ENCODE data around the gene PHLDA2. TPM values are rescaled to one million over a fixed set of nuclear protein-coding genes. Genes with fewer than 3 reads are reported as not detected.

Gene PHLDA2
- total RNA-seq, 1 experiment from 2014 or later, result 33.7 TPM

- no peak for TF ChIP-seq CTCF (conservative IDR thresholded peaks at IDR 0.05; ENCODE audit: low read depth, low read length)
- ChIA-PET CTCF (no interaction called here), POLR2A (ENCODE audit: low non-redundant PET) (no interaction called here)
These were observed 31.9 kb upstream of the PHLDA2 start for GRCh38 chr11:2961080-2961479.

GRCh38 chr11:2960139-2960538 lies 30.9 kb upstream of the PHLDA2 start:
- Histone ChIP-seq H3K4me3 (ENCODE audit: low read depth, low read length, poor library complexity, severe bottlenecking) (no peak overlapping the region), H3K4me1 (ENCODE audit: insufficient read depth, low read length, poor library complexity, severe bottlenecking) (peaks cover 28% of the 10 kb centered on the region), H3K27ac (ENCODE audit: low read depth, low read length, poor library complexity, severe bottlenecking) (no peak overlapping the region), H3K27me3 (replicated peaks; ENCODE audit: insufficient read depth, low read depth, low read length, poor library complexity) (no peaks in the 10 kb centered on the region), H3K9me3 (ENCODE audit: low read depth, low read length, poor library complexity, severe bottlenecking) (no peaks in the 10 kb centered on the region), H3K36me3 (ENCODE audit: insufficient read depth, low read length, poor library complexity, severe bottlenecking) (peaks cover 66% of the 10 kb centered on the region)
- intact Hi-C loops (cut with micrococcal nuclease; ENCODE audit: unreplicated experiment), result no loop called here
- no TSS peak for BruUV-seq (replicated peaks)
- CTCF ChIA-PET, result no interaction called here
- TF ChIP-seq EZH2 (IDR thresholded peaks at IDR 0.05; ENCODE audit: borderline replicate concordance, low read depth, low read length, poor library complexity, severe bottlenecking), result no peak
- no peak for TF ChIP-seq CTCF (conservative IDR thresholded peaks at IDR 0.05; ENCODE audit: low read depth, low read length)
- POLR2A ChIA-PET (ENCODE audit: low non-redundant PET), result no interaction called here
- DNase-seq (ENCODE audit: low spot score), result no peak

More at GRCh38 chr11:2961080-2961479, 31.9 kb upstream of the PHLDA2 start:
- intact Hi-C loops (cut with micrococcal nuclease; ENCODE audit: unreplicated experiment), result no loop called here
- no peaks in the 10 kb centered on the region for H3K9me3 ChIP-seq (ENCODE audit: low read depth, low read length, poor library complexity, severe bottlenecking)
- no peak overlapping the region for H3K27ac ChIP-seq (ENCODE audit: low read depth, low read length, poor library complexity, severe bottlenecking)
- no peaks in the 10 kb centered on the region for H3K27me3 ChIP-seq (replicated peaks; ENCODE audit: insufficient read depth, low read depth, low read length, poor library complexity)
- no TSS peak for BruUV-seq (replicated peaks)
- peaks cover 25% of the 10 kb centered on the region for H3K4me1 ChIP-seq (ENCODE audit: insufficient read depth, low read length, poor library complexity, severe bottlenecking)
- no peak for DNase-seq (ENCODE audit: low spot score)
- no peak overlapping the region for H3K4me3 ChIP-seq (ENCODE audit: low read depth, low read length, poor library complexity, severe bottlenecking)
- peaks cover 66% of the 10 kb centered on the region for H3K36me3 ChIP-seq (ENCODE audit: insufficient read depth, low read length, poor library complexity, severe bottlenecking)

- H3K4me1 ChIP-seq (ENCODE audit: insufficient read depth, low read length, poor library complexity, severe bottlenecking), result peaks cover 28% of the 10 kb centered on the region
- BruUV-seq (replicated peaks), result no TSS peak
- no peak overlapping the region for H3K4me3 ChIP-seq (ENCODE audit: low read depth, low read length, poor library complexity, severe bottlenecking)
- intact Hi-C loops (cut with micrococcal nuclease; ENCODE audit: unreplicated experiment), result no loop called here
- TF ChIP-seq CTCF (conservative IDR thresholded peaks at IDR 0.05; ENCODE audit: low read depth, low read length), result no peak
- no peak for TF ChIP-seq EZH2 (IDR thresholded peaks at IDR 0.05; ENCODE audit: borderline replicate concordance, low read depth, low read length, poor library complexity, severe bottlenecking)
- H3K9me3 ChIP-seq (ENCODE audit: low read depth, low read length, poor library complexity, severe bottlenecking), result no peaks in the 10 kb centered on the region
- CTCF ChIA-PET, result no interaction called here
- peaks cover 70% of the 10 kb centered on the region for H3K36me3 ChIP-seq (ENCODE audit: insufficient read depth, low read length, poor library complexity, severe bottlenecking)
- DNase-seq (ENCODE audit: low spot score), result no peak
- POLR2A ChIA-PET (ENCODE audit: low non-redundant PET), result no interaction called here
- H3K27ac ChIP-seq (ENCODE audit: low read depth, low read length, poor library complexity, severe bottlenecking), result no peak overlapping the region
- no peaks in the 10 kb centered on the region for H3K27me3 ChIP-seq (replicated peaks; ENCODE audit: insufficient read depth, low read depth, low read length, poor library complexity)
These were observed 29.0 kb upstream of the PHLDA2 start for GRCh38 chr11:2958251-2958650.

Measured in A673 (cell line).